ENCODE measurements around the gene MIA3. TPM values are rescaled to one million over a fixed set of nuclear protein-coding genes. Genes with fewer than 3 reads are reported as not detected.

MIA3 gene
- total and polyA plus RNA-seq, 9 of the 15 experiments (the other 6 are each of a cell fraction or from before 2014, with no cell fraction given), result 21.6 to 89.4 (median 40.8) TPM

DNA sequence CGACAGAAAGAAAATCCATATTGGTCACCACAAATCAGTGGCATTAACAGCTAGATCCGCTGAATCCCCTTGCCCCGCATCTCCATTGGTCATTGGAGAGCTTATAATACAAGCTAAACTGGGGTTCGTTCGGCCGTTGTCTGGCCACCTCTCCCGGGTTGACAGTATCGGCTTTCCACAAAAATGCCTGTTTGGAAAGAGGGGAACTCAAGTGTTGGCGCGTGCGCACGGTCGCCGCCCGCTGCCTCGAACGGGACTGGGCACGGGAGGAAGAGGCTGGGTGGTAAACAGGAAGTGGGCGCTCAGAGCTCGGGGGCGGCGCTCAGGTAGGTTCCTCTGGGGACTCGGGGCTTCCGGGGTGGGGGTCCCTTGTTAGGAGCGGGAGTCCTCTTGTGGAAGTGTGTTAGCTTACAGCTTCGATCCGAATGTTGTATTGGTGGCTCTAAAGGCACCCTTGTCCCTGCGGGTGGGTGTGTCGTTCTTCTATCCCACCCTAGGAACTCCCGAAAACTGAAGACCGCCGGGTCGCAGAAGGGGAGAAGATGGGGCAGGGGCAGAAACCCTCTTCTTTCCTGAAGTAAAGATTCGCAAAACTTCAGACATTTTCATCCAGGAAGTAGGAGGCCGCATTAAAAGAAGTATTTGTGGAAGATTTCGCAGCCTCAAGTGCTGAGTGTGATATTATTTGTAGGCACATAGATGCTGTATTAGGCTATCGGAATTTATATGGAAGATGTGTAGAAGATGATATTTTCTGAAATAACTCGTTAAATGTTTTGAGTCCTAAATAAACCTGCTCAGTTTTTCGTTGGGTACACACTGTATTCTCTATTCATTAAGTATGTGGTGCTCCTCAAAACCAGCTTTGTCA lies 95.4 kb downstream of the MIA3 start (continued):
- TF ChIP-seq, protein P1, sequence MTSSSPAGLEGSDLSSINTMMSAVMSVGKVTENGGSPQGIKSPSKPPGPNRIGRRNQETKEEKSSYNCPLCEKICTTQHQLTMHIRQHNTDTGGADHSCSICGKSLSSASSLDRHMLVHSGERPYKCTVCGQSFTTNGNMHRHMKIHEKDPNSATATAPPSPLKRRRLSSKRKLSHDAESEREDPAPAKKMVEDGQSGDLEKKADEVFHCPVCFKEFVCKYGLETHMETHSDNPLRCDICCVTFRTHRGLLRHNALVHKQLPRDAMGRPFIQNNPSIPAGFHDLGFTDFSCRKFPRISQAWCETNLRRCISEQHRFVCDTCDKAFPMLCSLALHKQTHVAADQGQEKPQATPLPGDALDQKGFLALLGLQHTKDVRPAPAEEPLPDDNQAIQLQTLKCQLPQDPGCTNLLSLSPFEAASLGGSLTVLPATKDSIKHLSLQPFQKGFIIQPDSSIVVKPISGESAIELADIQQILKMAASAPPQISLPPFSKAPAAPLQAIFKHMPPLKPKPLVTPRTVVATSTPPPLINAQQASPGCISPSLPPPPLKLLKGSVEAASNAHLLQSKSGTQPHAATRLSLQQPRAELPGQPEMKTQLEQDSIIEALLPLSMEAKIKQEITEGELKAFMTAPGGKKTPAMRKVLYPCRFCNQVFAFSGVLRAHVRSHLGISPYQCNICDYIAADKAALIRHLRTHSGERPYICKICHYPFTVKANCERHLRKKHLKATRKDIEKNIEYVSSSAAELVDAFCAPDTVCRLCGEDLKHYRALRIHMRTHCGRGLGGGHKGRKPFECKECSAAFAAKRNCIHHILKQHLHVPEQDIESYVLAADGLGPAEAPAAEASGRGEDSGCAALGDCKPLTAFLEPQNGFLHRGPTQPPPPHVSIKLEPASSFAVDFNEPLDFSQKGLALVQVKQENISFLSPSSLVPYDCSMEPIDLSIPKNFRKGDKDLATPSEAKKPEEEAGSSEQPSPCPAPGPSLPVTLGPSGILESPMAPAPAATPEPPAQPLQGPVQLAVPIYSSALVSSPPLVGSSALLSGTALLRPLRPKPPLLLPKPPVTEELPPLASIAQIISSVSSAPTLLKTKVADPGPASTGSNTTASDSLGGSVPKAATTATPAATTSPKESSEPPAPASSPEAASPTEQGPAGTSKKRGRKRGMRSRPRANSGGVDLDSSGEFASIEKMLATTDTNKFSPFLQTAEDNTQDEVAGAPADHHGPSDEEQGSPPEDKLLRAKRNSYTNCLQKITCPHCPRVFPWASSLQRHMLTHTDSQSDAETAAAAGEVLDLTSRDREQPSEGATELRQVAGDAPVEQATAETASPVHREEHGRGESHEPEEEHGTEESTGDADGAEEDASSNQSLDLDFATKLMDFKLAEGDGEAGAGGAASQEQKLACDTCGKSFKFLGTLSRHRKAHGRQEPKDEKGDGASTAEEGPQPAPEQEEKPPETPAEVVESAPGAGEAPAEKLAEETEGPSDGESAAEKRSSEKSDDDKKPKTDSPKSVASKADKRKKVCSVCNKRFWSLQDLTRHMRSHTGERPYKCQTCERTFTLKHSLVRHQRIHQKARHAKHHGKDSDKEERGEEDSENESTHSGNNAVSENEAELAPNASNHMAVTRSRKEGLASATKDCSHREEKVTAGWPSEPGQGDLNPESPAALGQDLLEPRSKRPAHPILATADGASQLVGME (CRISPR knock-in tag; IDR thresholded peaks at IDR 0.05), result no peak
- peak; percentile 72 for TF ChIP-seq GABPB1 (CRISPR knock-in tag; IDR thresholded peaks at IDR 0.05)
- TF ChIP-seq TAL1 (IDR thresholded peaks at IDR 0.05), result 0 out of 2 replicates have a peak, but pooled peaks have one; percentile 15
- TF ChIP-seq, protein P2, sequence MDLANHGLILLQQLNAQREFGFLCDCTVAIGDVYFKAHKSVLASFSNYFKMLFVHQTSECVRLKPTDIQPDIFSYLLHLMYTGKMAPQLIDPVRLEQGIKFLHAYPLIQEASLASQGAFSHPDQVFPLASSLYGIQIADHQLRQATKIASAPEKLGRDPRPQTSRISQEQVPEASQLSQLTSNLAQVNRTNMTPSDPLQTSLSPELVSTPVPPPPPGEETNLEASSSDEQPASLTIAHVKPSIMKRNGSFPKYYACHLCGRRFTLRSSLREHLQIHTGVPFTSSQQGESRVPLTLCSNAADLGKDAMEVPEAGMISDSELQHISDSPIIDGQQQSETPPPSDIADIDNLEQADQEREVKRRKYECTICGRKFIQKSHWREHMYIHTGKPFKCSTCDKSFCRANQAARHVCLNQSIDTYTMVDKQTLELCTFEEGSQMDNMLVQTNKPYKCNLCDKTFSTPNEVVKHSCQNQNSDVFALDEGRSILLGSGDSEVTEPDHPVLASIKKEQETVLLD (IDR thresholded peaks at IDR 0.05), result peak; percentile 92
- no peak; the same call in 1 of the 2 replicates for TF ChIP-seq C11orf30 (IDR thresholded peaks at IDR 0.05; ENCODE audit: low read depth)
- no peak for TF ChIP-seq ZNF324 (CRISPR knock-in tag; IDR thresholded peaks at IDR 0.05)
- no peak for TF ChIP-seq TSC22D4 (tag; IDR thresholded peaks at IDR 0.05)
- TF ChIP-seq SP2 (IDR thresholded peaks at IDR 0.05; ENCODE audit: extremely low read depth, low read depth, low read length, poor library complexity, severe bottlenecking), result no peak
- TF ChIP-seq ZNF174 (CRISPR knock-in tag; IDR thresholded peaks at IDR 0.05), result no peak
- no peak for TF ChIP-seq DMBX1 (CRISPR knock-in tag; IDR thresholded peaks at IDR 0.05; ENCODE audit: borderline replicate concordance)
- no peak for TF ChIP-seq MCM7 (IDR thresholded peaks at IDR 0.05)
- TF ChIP-seq, protein P3, sequence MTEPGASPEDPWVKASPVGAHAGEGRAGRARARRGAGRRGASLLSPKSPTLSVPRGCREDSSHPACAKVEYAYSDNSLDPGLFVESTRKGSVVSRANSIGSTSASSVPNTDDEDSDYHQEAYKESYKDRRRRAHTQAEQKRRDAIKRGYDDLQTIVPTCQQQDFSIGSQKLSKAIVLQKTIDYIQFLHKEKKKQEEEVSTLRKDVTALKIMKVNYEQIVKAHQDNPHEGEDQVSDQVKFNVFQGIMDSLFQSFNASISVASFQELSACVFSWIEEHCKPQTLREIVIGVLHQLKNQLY (CRISPR knock-in tag; conservative IDR thresholded peaks at IDR 0.05), result no peak
- no peak for TF ChIP-seq HDAC6 (IDR thresholded peaks at IDR 0.05; ENCODE audit: low read depth, low read length)
- no peak for TF ChIP-seq TARDBP (IDR thresholded peaks at IDR 0.05)
- TF ChIP-seq ZNF274 (IDR thresholded peaks at IDR 0.05; ENCODE audit: borderline replicate concordance, low read depth, low read length), result no peak
- TF ChIP-seq PCBP1 (IDR thresholded peaks at IDR 0.05; ENCODE audit: low read depth, low read length, poor library complexity, severe bottlenecking), result no peak
